GM19452 (cell line): ENCODE data around the gene COL10A1.
A peak's percentile ranks its signal among the peaks of the same experiment; 100 is the strongest.

Experiments
- ATAC-seq: cut with Tn5 transposase; IDR thresholded peaks from one replicate; pipeline ENCODE4 v1.9.1; 2021; ENCODE audit not compliant: unreplicated experiment

The COL10A1 gene

DNA sequence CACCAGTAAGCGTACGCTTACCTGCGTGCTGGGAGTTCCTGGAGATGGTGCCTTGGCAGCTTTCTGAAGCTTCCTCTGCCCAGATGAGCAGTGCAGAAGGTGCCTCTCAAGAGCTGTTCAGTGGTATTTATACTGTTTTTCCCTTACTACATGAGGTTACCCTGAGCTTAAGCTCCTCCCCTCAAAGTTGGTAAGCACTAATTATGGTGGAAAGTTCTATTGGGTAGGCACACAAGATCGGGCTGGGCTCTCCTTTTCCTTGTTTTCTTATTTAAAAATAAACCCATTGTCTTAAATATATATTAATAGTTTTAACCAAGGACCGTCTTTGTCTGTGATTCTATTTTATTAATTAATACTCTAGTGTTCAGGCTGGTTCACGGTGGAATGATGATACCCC lies at the start of gene COL10A1:
Gene COL10A1, minus strand, starts transcription at position 101 of the 400 bp plus-strand sequence. CDS start 640 bp downstream, outside the sequence.
- no peak for ATAC-seq

DNA sequence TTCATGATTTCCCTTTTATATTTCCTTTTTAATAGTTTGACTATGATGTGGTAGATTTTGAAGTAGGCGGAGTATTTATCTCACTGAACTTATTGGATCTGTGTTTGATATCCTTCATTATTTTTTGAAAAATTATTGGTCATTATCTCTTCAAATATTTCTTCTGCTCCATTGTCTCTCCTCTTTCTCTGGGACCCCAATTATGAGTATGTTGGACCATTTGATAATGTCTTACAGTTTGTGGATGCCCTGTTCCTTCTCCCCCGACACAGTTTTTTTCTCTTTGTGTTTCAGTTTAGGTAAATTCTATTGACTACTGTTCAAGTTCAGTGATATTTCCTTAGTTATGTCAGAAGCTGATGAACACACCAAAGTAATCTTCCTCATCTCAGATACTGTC lies 49.4 kb upstream of the COL10A1 start:
- no peak for ATAC-seq

DNA sequence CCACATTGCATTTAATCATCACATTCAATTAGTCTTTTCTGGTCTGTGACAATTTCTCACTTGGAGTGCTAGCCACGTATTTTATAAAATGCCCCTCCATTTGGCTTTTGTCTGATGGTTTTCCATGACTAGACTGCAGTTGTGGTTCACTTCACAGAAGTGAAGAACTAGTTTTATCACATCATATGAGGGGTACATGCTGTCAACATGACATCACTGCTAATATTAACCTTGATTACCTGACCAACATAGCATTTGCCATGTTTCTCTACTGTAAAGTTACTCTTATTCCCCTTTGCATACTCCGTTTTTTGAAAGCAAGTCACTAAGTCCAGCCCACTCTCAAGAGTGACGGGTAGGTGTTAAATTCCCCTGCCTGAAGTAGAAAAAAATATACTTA lies 48.0 kb upstream of the COL10A1 start:
- ATAC-seq = no peak

DNA sequence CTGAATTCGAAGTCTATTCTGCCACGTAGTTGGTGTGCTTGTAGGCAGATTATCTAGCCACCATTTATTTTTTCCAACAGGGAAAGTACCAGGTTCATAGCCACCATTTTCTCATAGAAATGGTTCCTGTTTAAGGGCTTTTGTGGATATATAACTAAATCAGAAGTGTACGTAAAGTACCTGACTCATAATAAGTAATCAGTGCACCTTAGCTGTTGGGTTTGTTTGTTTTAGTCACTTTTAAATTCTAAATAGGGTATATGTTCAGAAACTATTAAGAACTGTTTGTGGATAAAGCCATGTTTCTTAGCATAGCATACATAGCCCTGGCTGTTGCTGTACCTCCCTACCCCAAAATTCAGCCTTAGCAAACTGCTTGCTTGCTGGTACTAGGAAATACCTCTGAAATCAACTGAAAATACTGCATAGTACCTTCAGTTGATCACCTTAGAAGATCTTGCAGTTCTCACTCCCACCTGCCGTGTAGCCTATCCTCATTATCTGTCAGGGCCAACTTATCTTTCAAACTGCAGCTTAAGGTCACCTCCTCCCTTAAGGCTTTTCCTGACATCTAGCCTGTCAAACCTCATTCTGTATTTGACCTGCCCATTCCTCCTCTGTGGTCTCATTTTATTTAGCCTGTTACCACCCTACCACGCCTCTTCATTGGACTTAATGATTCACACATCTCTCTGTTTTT lies 44.6 kb upstream of the COL10A1 start:
- ATAC-seq = no peak

DNA sequence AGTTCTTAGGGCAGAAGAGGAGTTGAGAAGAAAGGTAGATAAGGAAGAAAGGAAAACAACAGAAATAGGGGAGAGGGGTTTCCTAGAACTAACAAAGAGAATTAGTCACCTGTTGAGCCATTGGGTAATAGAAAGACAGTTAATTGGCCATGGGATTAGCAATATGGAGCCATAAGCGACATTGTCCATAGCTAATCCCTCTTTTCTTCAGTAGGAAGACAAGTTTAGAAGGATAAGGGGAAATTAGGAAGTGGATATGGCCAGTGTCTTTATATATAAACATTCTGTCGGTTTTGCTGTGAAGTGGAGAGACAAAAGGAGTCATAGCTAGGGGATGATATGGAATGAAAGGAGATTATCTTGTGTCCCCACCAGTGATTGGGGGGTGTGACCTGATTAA lies 43.9 kb upstream of the COL10A1 start:
- no peak for ATAC-seq

DNA sequence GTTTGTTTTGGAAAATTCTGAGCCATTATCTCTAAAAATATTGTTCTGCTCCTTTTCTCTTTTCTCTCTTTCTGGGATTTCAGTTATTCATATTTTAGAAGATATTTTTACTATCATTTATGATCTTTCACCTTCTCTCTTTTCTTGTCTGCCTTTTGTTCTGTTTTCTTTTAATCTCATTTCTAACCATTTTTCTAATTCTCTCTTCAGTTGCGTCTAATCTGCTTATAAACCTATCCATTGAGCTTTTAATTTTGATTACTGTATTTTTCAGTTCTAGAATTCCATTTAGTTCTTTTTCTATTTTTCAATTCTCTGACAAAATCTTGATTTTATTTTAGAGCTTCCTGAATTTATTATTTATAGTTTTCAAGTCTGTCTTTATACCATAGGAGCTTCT lies 42.2 kb upstream of the COL10A1 start:
- no peak for ATAC-seq

DNA sequence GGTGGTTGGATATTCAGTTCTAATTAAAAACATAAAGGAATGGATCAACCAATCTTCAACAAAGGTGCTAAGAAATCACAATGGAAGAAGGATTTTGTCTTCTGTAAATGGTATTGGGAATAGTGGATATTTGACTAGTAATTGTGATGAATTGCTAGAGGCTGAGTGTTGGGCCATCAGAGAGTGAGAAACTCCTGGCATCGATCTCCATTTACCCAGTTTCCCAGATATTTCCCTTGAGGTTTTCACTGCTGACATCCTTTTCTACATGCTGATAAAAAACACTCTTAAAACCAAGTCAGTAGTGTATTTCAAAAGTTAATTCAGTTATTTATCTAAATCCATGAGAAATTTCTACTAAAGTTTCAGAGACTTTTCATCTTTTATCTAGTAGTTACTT lies 40.4 kb upstream of the COL10A1 start:
- ATAC-seq = no peak

DNA sequence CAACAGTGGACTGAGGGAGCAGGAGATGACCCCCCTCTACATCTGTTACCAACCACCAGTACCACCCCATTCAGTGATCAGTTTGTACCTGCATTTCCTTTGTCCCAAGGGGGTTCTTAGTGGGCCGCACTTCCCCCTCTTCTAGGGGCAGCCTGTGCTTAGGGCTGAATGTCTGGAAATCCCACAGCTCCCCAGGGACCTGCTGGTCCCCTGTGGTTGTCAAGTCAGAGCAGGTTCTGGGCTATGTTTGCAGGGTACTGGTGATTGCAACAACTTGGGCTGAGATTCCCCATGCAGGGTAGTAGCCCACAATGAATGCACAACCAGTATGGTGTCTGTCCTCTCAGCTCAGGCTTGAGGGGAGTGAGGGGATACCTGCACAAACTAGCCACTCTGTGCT lies 39.7 kb upstream of the COL10A1 start:
- peak; percentile 67 for ATAC-seq

DNA sequence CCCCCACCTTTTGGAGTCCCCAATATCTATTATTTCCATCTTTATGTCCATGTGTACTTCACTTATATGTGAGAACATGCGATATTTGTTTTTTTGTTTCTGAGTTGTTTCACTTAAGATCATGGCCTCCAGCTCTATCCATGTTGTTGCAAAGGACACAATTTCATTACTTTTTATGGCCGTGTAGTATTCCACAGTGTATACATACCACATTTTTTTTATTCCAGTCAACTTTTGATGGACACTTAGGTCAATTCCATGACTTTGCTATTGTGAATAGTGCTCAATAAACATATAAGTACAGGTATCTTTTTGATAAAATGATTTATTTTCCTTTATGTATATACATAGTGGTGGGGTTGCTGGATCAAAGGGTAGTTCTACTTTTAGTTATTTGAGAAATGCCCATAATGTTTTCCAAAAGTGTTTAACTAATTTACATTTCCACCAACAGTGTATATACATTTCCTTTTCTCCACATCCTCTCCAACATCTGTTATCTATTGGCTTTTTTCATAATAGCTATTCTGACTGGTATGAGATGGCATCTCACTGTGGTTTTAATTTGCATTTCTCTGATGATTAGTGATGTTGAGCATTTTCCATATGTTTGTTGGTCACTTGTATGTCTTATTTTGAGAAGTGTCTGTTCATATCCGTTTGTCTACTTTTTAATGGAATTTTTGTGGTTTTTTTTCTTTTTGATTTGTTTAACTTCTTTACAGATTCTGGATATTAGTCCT lies 34.0 kb upstream of the COL10A1 start:
- no peak for ATAC-seq

DNA sequence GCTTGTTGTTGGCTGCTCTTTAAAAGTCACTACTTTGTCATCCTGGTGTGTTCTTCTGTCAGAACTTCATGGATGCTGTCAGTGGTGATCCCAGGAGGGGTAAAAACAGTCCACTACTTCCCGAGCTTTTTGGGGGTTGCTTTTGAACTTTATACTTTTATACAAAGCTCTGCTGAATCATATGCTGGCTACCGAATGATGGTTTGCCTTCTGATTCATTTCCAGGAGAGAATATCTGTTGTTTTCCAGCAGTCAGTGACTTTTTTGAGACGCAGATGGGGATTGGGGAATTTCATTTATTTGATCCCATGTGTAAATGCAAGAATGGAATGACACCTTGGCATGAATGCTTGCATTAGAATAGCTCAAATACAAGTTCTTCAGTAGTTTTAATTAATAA lies 32.7 kb upstream of the COL10A1 start:
- no peak for ATAC-seq

DNA sequence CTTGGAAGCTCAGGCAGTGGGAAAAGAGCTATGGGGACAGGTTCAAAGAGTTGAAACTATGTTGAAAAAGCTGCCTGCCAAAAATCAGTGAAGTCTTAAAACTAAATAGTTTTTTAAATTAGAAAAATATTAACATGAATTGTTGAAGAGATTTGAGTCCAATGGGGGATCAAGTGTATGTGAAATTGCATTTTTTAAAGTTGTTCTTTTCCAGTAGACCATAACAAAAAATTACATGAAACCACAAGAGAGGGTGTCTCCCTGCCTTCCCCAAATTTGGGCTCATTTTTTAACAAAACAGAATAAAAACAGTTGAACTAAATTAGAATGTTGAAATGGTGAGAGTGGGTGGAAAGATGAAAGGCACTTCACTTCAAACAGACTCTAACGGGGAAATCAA lies 31.5 kb upstream of the COL10A1 start:
- ATAC-seq = no peak

DNA sequence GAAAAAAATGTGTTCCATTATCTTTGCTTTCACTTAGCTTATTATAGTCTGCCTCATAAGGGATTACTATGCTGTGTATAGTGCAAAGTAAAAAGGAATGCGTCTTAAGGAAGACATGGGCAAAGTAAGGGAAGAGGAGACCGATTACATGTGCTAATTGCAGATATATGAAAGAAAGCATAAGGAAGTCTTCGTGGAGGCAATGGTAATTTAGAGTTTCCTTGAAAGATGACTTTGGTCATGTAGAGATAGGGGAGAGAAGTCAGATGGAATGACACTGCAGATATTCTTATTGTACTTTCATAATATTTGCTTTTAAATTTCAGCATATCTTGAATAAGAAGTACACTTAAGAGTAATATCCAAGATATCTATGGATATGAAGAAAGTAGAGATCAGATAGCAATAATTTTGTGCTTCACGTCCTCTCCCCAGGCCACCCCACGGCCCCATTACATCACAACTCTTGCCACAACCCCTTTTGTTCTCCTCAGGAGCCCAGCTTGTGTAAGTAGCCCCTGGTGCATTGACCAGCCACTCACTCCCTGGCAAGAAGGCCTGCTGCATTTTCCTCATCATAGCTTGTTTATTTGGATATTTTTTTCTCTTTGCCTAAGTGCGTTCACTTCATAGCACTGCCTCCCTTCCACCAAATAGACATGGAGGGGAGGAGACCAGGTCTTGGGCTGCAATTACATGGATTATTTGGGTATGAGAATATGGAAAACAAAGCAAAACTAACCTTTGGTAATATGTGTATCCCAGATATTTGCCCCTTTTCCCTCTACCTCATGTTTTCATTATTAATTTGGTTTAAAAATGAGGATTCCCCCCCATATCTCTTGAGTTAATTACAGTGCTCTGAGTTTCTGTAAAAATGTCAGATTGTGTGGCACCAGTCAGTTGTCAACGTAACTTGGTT lies 30.7 kb upstream of the COL10A1 start:
- no peak for ATAC-seq

DNA sequence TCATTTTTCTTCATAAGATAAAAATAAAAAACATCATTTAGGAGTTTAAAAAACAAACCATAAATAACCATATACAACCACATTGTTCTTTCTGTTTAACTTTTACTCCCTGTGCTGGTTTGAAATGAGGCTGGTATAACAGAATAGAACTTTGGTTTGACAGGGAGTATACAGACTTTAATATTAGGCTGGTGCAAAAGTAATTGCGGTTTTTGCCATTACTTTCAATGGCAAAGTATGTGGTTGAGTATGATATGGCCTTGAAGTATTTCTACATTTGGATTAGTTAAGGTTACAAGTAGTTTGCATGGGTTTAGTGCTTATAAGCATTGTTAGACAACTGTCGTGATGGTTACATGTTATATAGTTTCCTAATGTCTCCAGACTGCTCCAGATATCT lies 29.0 kb upstream of the COL10A1 start:
- ATAC-seq = no peak

DNA sequence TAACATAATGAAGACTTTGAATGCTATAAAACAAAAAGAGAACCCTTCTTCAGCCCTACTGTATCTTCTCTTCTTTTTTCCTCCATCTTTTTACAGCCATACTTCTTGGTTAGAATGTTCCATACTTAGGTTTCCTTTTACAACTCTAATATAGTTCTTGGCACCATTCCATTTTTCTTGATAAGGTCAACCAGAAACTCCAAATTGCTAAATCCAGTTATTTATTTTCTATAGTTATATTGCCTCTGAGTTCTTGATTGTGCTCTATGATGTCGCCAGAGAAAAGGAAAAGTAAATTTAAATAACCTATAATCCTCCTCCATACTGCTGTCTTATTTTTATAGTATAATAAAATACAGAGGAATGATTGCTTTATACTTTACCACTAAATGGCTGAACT lies 26.7 kb upstream of the COL10A1 start:
- ATAC-seq = no peak

DNA sequence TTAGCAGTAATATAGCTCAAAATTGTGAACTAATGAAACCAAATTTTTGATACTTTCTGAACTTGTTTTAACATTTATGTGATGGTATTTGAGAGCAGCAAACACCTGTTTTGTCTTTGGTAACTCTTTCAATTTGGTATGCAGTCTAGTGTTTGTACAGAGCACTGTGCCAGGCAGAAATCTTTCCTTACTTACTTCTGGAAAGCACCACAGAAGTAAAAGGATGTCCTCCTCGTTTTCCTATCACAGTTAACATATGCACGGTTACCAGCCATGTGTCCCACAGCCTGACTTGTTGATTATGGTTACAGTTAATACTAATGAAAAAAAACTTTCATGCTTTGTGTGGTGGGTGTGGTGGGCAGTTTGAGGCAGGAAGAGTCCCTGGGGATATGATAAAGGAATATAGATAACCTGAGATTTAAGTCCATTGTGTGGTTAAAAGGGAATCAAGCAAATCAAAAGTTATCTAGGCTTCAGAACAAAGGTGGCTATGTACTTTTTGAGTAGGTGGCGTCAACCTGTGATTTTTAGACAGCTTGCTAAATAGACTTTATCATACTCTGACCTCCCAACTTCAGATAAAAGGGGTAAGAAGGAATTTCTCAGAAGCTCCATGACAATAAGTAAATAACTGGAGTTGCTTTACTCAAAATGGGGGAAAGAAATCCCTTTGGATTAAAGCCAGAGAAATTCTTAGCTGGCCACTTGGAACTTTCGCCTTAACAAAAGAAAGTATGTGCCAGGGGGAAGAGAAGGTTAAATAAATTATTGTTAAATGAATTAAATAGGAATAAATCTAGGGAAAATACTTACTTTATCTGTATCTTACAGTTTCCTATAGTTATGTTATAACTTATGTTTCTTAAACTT lies 20.1 kb upstream of the COL10A1 start:
- no peak for ATAC-seq

DNA sequence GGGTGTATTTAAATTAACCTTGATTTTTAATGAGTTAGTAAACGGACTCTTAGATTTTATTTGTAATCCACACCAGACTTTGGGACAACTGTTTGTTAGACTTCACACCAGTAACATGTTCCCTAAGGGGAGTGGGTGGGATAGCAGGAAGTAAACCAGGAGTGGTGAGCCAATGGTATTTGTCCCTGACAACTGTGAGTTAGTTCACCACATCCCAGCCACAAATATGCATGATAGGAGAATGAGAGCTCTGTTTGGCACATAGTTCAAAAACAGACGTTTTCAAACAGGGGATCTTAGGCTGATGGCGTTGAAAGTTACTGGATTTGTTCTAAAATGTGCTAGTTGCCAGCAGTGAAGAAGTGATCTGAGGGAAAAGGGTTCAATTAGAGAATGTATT lies 18.7 kb upstream of the COL10A1 start:
- no peak for ATAC-seq

DNA sequence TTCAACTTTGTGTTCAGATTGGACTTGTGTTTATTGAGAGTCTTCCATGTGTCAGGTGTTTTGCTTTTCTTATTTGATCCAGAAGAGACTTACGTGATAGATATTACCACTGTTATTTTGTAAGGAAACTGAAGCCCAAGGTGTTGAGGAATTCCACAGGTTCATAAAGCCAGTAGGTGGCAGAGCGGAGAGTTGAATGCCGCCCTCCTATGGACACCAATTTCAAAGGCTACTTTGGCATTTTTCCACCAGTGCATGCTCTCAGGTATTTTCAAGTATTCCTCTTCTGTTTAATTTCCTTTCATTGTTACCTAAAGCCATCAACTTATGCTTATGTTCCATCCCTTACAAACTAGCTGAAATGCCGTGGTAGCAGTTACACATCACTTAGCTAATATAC lies 14.0 kb upstream of the COL10A1 start:
- no peak for ATAC-seq

DNA sequence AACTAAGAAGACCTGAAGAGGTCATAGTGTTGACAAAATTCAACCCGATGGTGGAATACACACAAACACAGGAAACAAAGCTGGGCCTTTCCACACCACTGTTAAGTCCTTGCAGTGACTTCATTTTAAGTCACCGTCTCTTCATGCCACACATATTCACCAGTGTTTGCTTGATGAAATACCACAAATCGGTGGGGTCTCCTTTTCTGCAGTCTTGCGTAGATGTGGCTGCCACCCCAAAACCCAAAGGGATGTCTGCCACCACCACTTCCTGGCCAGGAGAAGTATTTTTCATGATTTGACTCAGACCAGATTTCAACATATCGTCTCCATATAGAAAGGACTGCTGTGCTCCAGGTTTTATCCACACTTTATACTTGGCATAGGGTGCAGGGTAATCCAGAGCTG lies 11.0 kb upstream of the COL10A1 start:
- no peak for ATAC-seq

DNA sequence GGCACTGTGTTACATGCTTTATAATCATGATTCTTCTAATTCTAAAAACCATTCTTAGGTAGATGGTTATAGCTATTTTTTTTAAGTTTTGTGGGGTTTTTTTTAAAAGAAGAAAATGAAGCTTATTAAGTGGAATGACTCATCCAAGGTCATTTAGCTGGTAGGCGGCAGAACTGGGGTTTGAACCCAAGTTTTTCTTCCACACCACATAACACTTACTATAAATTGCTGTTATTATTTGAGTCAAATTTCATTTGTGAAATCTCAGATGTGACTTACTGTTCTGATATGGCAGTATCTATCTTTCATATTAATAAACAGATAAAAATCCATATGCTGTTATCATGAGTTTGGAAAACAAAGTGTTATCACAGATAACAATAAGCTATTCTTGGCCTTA lies 10.4 kb upstream of the COL10A1 start:
- ATAC-seq = no peak

DNA sequence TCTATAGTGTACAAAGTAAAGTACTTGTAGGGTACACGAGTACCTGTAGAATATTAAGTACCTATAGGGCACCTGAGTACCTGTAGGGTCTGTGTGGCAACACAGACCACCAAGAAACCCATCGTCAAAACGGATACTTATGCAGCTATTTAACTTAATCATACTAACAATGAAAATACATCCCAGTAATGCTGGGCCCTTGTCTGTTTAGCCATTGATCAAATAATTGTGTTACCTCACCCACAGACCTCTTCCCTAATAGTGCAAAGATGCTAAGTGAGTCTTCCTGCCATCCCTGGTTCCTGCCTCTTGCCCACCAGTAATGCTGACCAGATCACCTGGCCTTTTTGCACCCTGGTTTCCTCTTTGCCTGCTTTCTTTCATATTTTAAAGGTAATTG lies 7.5 kb upstream of the COL10A1 start:
- ATAC-seq = no peak
